ENCODE measurements around the gene COPS4.
A peak's percentile ranks its signal among the peaks of the same experiment; 100 is the strongest.
"Not testable (repeated sequence)": the region's sequence is repeated elsewhere in the genome, so short reads cannot be mapped to it uniquely, and the experiment has no call there.

The COPS4 gene

DNA sequence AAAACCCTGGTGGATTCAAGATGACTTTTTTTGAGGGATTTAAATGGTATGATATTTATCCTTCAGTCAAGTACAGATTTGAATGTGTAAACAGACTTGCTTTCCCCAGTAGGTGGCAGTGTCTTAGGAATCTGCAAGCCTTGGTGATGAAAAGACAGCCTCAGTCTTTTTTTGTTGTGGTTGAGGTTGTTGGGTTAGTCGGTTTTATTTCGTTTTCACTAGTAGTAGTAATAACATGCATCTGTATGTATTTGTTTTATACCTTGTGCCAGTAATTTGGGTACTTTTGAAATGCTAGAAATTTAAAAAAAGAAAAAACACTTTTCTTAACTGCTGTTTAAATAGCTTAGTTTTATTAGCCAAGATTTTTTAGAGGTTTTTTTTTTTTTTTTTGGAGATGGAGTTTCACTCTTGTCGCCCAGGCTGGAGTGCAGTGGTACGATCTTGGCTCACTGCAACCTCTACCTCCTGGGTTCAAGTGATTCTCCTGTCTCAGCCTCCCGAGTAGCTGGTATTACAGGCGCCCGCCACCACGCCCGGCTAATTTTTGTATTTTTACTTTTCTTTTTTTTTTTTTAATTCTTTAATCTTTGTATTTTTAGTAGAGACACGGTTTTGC is 39.2 kb downstream of the COPS4 start:
- Histone ChIP-seq H3K4me3 (replicated peaks; ENCODE audit: low read depth, low read length) (no peak overlapping the region), H3K36me3 (ENCODE audit: control insufficient read depth, insufficient read depth, low read length) (peaks cover 2% of the 10 kb centered on the region), H3K27me3 (replicated peaks; ENCODE audit: control insufficient read depth, insufficient read depth, low read length) (no peaks in the 10 kb centered on the region)
- TF ChIP-seq, protein P1, sequence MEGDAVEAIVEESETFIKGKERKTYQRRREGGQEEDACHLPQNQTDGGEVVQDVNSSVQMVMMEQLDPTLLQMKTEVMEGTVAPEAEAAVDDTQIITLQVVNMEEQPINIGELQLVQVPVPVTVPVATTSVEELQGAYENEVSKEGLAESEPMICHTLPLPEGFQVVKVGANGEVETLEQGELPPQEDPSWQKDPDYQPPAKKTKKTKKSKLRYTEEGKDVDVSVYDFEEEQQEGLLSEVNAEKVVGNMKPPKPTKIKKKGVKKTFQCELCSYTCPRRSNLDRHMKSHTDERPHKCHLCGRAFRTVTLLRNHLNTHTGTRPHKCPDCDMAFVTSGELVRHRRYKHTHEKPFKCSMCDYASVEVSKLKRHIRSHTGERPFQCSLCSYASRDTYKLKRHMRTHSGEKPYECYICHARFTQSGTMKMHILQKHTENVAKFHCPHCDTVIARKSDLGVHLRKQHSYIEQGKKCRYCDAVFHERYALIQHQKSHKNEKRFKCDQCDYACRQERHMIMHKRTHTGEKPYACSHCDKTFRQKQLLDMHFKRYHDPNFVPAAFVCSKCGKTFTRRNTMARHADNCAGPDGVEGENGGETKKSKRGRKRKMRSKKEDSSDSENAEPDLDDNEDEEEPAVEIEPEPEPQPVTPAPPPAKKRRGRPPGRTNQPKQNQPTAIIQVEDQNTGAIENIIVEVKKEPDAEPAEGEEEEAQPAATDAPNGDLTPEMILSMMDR (IDR thresholded peaks at IDR 0.05; ENCODE audit: insufficient read depth, low read length, poor library complexity, severe bottlenecking), result peak; percentile 61
- DNase-seq (ENCODE audit: extremely low read depth, insufficient read length), result peak; percentile 37

DNA sequence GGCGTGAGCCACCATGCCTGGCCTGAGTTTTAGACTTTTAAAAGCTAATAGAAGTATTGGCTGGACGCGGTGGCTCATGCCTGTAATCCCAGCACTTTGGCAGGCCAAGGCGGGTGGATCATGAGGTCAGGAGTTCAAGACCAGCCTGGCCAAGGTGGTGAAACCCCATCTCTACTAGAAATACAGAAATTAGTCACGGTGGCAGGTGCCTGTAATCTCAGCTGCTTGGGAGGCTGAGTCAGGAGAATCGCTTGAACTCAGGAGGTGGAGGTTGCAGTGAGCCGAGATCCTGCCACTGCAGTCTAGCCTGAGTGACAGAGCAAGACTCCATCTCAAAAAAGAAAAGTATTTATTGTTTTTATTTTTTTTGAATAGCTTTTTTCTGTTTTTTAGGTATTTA is 39.8 kb downstream of the COPS4 start:
- not testable (repeated sequence) for DNase-seq (ENCODE audit: extremely low read depth, insufficient read length); H3K36me3 ChIP-seq (ENCODE audit: control insufficient read depth, insufficient read depth, low read length)

DNA sequence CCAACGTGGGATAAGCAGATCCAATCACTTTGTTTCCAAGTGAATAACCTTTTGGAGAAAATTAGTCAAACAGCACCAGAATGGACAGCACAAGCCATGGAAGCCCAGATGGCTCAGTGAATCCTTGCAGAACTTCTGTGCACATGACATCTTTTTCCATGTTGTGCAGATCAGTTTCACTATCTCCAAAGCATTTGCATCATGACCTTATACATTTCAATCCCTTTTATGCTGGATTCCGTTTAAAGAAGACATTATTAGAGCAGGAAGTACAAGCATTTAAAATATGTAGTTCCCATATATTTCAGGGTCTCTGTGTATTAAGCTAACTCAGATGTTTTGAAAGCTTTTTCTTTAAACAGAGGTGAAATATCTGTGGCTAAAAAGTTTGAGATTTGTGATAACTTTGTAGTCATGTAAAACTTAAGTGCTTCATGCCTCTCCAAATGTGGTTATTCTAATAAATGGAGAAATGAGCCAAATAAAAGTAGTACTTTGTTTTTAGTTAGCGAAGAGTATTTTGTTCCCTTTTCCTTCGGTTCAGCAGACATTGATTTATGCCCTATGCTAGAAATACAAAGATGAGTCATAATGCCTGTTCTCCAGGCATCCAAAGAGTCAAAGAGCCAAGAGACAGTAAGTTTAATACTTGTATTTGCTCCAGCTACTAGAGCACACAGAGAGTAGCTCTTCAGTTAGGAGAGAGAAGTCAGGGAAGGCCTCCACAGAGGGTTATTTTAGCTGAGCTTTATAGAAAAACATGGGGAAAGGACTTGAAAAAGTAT is 40.5 kb downstream of the COPS4 start:
- Histone ChIP-seq H3K27me3 (replicated peaks; ENCODE audit: control insufficient read depth, insufficient read depth, low read length) (no peaks in the 10 kb centered on the region), H3K4me3 (replicated peaks; ENCODE audit: low read depth, low read length) (no peak overlapping the region), H3K36me3 (ENCODE audit: control insufficient read depth, insufficient read depth, low read length) (peaks cover 2% of the 10 kb centered on the region)
- DNase-seq (ENCODE audit: extremely low read depth, insufficient read length), result no peak
- TF ChIP-seq, protein P1 (IDR thresholded peaks at IDR 0.05; ENCODE audit: insufficient read depth, low read length, poor library complexity, severe bottlenecking), result no peak

More for the DNA sequence above, 39.8 kb downstream of the COPS4 start:
- H3K4me3 ChIP-seq (replicated peaks; ENCODE audit: low read depth, low read length); H3K27me3 ChIP-seq (replicated peaks; ENCODE audit: control insufficient read depth, insufficient read depth, low read length): not testable (repeated sequence)

DNA sequence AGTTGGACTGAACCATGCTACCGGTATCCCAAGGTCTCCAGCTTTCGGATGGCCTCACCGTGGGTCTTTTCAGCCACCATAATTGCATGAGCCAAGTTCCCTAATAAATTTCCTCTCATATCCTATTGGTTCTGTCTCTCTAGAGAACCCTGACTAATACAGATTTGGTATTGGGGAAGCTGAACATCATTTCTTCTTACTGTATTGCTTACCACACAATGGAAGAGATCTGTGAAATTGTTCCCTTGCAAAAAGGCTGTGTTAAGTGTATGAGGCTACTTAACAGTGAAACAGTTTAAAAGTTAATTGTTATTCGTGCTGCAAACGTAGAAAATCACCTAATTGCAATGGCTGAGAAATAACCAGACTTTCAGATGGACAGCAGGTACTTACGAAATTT is 45.6 kb downstream of the COPS4 start:
- TF ChIP-seq, protein P1 (IDR thresholded peaks at IDR 0.05; ENCODE audit: insufficient read depth, low read length, poor library complexity, severe bottlenecking), result no peak
- Histone ChIP-seq H3K4me3 (replicated peaks; ENCODE audit: low read depth, low read length) (no peak overlapping the region), H3K27me3 (replicated peaks; ENCODE audit: control insufficient read depth, insufficient read depth, low read length) (no peaks in the 10 kb centered on the region), H3K36me3 (ENCODE audit: control insufficient read depth, insufficient read depth, low read length) (peaks cover 2% of the 10 kb centered on the region)
- no peak for DNase-seq (ENCODE audit: extremely low read depth, insufficient read length)

DNA sequence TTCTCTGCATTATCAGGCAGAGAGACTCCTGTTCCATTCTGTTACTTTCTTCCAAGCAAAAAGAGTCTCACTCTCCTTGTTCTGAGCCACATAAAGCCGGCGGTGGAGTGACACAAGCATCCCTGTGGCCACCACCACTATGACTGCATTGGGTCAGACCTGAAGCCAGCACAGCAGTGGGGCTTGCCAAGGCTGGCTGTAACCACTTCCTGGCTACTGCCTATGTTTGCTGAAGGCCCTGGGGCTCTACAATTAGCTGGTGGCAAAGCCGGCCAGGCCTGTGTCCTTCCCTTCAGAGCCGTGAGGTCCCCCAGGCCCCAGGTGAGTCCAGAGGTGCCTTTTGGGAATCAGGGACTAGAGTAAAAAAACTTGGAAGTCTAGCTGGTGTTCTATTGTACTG is 47.8 kb downstream of the COPS4 start:
- H3K4me3 ChIP-seq (replicated peaks; ENCODE audit: low read depth, low read length), result no peak overlapping the region
- H3K27me3 ChIP-seq (replicated peaks; ENCODE audit: control insufficient read depth, insufficient read depth, low read length), result no peaks in the 10 kb centered on the region
- TF ChIP-seq, protein P1 (IDR thresholded peaks at IDR 0.05; ENCODE audit: insufficient read depth, low read length, poor library complexity, severe bottlenecking), result no peak
- DNase-seq (ENCODE audit: extremely low read depth, insufficient read length), result peak; percentile 33
- no peaks in the 10 kb centered on the region for H3K36me3 ChIP-seq (ENCODE audit: control insufficient read depth, insufficient read depth, low read length)

DNA sequence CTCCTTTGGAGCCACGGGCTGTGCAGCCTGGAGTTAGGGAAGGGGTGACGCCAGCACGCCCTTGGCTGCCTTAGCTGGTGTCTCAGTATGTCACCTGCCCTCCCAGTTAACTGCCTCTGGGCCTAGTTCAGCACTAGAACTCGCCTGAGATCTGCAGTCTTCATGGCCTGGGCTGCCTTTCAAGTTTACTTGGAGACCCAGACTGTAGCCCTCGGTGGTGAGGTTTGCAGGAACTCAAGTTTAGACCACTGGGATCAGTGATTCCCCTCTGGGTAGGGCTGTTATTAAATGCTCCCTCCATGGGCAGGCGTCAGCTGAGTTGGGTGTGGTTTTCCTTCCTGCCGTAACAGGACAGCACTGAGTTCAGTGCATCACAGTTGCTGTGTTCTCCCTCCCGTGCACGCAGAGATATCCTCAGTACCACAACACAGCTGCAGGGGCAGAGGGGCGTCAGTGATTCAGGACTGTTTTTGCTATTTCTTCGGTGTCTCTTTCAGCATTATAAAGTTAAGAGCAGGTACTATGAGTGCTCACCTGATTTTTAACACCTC is 49.0 kb downstream of the COPS4 start:
- Histone ChIP-seq H3K4me3 (replicated peaks; ENCODE audit: low read depth, low read length) (no peak overlapping the region), H3K36me3 (ENCODE audit: control insufficient read depth, insufficient read depth, low read length) (peaks cover 2% of the 10 kb centered on the region), H3K27me3 (replicated peaks; ENCODE audit: control insufficient read depth, insufficient read depth, low read length) (no peaks in the 10 kb centered on the region)
- DNase-seq (ENCODE audit: extremely low read depth, insufficient read length), result peak; percentile 36
- TF ChIP-seq, protein P1 (IDR thresholded peaks at IDR 0.05; ENCODE audit: insufficient read depth, low read length, poor library complexity, severe bottlenecking), result no peak

DNA sequence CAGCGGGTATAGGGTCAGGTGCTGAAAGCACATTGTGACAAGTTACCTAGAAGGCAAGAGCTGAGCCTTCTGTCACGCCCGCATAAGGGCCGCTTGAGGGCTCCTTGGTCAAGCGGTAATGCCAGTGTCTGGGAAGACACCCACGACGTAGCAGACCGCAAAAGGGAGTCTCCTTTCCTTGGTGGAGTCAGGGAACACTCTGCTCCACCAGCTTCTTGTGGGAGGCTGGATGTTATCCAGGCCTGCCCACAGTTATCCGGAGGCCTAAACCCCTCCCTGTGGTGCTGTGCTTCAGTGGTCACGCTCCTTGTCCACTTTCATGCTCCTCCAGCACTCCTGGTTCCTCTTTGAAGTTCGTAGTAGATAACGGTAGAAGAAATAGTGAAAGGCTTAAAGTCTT is 50.0 kb downstream of the COPS4 start:
- DNase-seq (ENCODE audit: extremely low read depth, insufficient read length); H3K36me3 ChIP-seq (ENCODE audit: control insufficient read depth, insufficient read depth, low read length); H3K4me3 ChIP-seq (replicated peaks; ENCODE audit: low read depth, low read length); H3K27me3 ChIP-seq (replicated peaks; ENCODE audit: control insufficient read depth, insufficient read depth, low read length): not testable (repeated sequence)

All from GM06990 (cell line).